Measurements from ENCODE around the gene PSIP1. TPM values are rescaled to one million over a fixed set of nuclear protein-coding genes. Genes with fewer than 3 reads are reported as not detected.
A peak's percentile ranks its signal among the peaks of the same experiment; 100 is the strongest.

The PSIP1 gene
- total RNA-seq = 42.0 TPM
- 100 to 1,000 TPM in 2 of 8 donors, 10 to 100 TPM in 6; 63.8 to 116 (median 81.3) TPM for polyA plus RNA-seq (ENCODE audit: insufficient read depth in 1 of 8, insufficient read length in 8 of 8, low replicate concordance in 1 of 8)
- long read RNA-seq, donor 1, partial matches to known transcripts = 0 of 3 reads
- long read RNA-seq, donor 1, other reads (novel, unspliced or antisense) = 0 of 3 reads
- long read RNA-seq, donor 2 = 0 reads
- long read RNA-seq, donor 3, partial matches to known transcripts = 0 of 5 reads
- long read RNA-seq, donor 3, other reads (novel, unspliced or antisense) = 0 of 5 reads
- long read RNA-seq, donor 4, partial matches to known transcripts = 0 of 1 reads
- long read RNA-seq, donor 4, other reads (novel, unspliced or antisense) = 0 of 1 reads
- long read RNA-seq, donor 5, transcript PSIP1-204 (16 exons, 3,364 nt) = major isoform, 8 of 30 reads
- long read RNA-seq, donor 5, partial matches to known transcripts = 19 of 30 reads
- long read RNA-seq, donor 5, other reads (novel, unspliced or antisense) = 0 of 30 reads
- long read RNA-seq, donor 6, transcript PSIP1-204 (16 exons, 3,364 nt) = major isoform, 6 of 24 reads
- long read RNA-seq, donor 6, partial matches to known transcripts = 17 of 24 reads
- long read RNA-seq, donor 6, other reads (novel, unspliced or antisense) = 0 of 24 reads
- long read RNA-seq, donor 7, partial matches to known transcripts = 11 of 17 reads
- long read RNA-seq, donor 7, other reads (novel, unspliced or antisense) = 0 of 17 reads
- long read RNA-seq, donor 8, partial matches to known transcripts = 0 of 2 reads
- long read RNA-seq, donor 8, other reads (novel, unspliced or antisense) = 0 of 2 reads
- long read RNA-seq, donor 9, partial matches to known transcripts = 0 of 3 reads
- long read RNA-seq, donor 9, other reads (novel, unspliced or antisense) = 0 of 3 reads
- long read RNA-seq, donor 10, partial matches to known transcripts = 22 of 31 reads
- long read RNA-seq, donor 10, other reads (novel, unspliced or antisense) = 0 of 31 reads
- long read RNA-seq, donor 11, partial matches to known transcripts = 0 of 3 reads
- long read RNA-seq, donor 11, other reads (novel, unspliced or antisense) = 0 of 3 reads

DNA sequence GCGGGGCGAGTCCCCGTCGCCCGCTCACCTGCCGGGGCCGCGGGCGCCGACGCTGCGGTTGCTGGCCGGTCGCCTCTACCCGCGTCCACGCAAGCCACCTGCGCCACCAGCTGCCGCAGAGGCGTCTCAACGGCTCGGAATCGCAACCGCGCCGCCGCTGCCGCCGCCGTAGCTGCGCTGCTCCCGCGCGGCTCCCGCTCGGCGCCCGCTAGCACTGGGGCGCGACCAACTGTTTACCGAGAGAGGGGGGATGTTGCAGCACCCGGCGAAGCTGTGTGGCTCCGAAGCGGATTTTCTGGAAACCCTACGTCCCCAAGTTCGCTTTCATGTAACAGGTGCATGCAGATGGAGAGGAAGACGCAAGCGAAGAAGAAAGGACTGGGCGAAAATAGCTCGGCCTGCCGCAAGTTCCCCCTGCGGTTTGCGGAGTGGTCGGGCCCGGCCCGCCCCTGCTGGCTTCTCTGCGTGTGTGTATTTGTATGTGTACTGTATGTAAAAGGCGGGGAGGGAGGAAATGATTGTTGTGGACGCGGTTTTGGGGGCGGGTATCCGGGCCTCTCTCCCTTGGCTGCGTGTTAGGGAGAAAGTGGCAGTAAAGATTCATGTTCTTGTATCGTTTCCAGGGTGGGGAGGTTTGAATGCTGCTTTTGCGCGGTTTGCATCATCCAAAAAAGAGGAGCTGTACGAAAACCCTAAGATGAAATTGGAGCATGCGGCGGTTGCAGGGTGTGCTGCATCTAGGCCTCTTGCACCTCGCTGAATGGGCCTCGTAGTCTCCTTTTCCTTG is at the start of gene PSIP1:
TSS of gene PSIP1 (minus strand) at position 182 of the 787 bp plus-strand sequence. CDS start 782 bp downstream, outside the sequence.
- DNase-seq = peak; percentile 94
- H3K27me3 ChIP-seq (ENCODE audit: control insufficient read depth, insufficient read depth, low read length) = no peaks in the 10 kb centered on the region
- peak within 1 kb of the TSS; percentile 90 for H3K27ac ChIP-seq (ENCODE audit: low read length)
- no peaks in the 10 kb centered on the region for H3K4me1 ChIP-seq (ENCODE audit: control insufficient read depth, insufficient read depth, low read length)
- H3K9me3 ChIP-seq (replicated peaks; ENCODE audit: control insufficient read depth, low read depth, low read length) = no peaks in the 10 kb centered on the region
- H3K36me3 ChIP-seq (ENCODE audit: control insufficient read depth, insufficient read depth, low read length) = peaks cover 7% of the 10 kb centered on the region
- WGBS (ENCODE audit: insufficient coverage) = under 1% methylated on average over 66 of the region's 72 CpGs
- H3K4me3 ChIP-seq (ENCODE audit: low read length) = peak within 1 kb of the TSS; percentile 84

DNA sequence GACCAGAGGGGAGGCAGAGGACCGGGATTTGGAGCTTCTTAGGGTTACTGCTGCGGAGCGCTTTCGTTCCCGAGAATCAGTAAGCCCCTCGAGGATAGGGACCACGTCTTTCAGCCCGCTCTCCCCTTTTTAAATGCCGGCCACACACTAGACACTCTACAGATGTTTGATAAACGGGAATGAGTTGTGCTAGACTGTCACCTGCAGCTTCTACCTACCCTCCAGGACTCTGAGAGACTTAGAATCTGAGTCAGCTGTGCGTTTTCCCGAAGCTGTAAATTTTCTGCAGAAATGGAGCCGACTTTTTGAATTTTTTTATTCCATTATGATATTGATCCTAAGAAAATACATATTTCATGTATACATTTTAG is 42.7 kb upstream of the PSIP1 start:
- no peaks in the 10 kb centered on the region for H3K36me3 ChIP-seq (ENCODE audit: control insufficient read depth, insufficient read depth, low read length)
- peak overlapping the region; percentile 97 for H3K27ac ChIP-seq (ENCODE audit: low read length)
- H3K4me1 ChIP-seq (ENCODE audit: control insufficient read depth, insufficient read depth, low read length) = peaks cover 4% of the 10 kb centered on the region
- DNase-seq = no peak
- H3K4me3 ChIP-seq (ENCODE audit: low read length) = peak overlapping the region; percentile 95
- no peaks in the 10 kb centered on the region for H3K9me3 ChIP-seq (replicated peaks; ENCODE audit: control insufficient read depth, low read depth, low read length)
- no CpG with 5 or more reads among the region's 13 CpGs for WGBS (ENCODE audit: insufficient coverage)
- peaks cover 2% of the 10 kb centered on the region for H3K27me3 ChIP-seq (ENCODE audit: control insufficient read depth, insufficient read depth, low read length)

DNA sequence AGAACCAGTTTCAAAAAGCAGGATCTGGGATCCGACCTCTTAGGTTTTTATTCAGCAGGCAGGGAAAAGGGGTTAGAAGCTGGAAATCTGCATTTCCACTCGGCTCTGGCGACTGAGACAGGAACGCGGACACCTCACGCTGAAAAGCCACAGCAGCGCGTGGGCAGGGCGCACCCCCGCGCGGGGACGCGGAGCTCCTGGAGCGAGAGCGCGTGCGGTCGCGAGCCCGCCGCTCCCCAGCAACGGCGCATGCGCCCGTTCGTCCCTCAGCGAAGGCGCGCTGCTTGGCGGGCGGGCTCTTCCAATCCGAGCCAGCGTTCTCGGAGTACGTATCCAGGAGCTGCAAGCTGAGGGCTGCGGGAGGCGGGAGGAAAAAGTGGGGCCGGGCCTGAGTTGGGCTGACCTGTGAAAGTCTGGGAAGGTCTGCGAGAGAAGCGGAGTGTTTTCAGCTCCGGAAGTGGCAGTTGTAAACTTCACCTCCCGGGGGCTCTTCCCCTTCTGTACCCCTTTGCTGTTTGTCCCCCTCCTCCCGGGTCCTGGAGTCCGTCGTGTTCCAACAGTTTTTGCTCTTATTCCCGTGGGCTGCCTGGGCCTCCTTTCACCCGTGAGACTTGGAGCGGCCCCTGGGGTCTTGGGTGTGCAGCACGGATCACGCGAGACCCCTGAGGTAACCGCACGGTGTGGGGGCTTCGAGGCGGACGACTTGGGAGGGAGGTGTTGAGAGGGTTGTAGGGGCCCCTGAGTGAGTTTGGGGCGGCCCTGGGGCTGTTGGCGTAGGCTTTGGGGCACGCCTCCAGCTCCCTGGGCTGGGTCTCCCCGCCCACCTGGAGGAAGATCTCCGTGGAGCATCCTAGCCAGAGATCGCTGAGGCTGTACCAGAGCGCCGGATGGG is 42.1 kb upstream of the PSIP1 start, which contains the start of gene CCDC171:
TSS of gene CCDC171 (plus strand) at position 408 of the 892 bp plus-strand sequence. CDS start 11,046 bp downstream, outside the sequence.
- H3K27ac ChIP-seq (ENCODE audit: low read length) = peak within 1 kb of the TSS; percentile 97
- no peaks in the 10 kb centered on the region for H3K9me3 ChIP-seq (replicated peaks; ENCODE audit: control insufficient read depth, low read depth, low read length)
- peaks cover 4% of the 10 kb centered on the region for H3K4me1 ChIP-seq (ENCODE audit: control insufficient read depth, insufficient read depth, low read length)
- WGBS (ENCODE audit: insufficient coverage) = under 1% methylated on average over 61 of the region's 65 CpGs
- peak within 1 kb of the TSS; percentile 95 for H3K4me3 ChIP-seq (ENCODE audit: low read length)
- DNase-seq = peak; percentile 99
- no peaks in the 10 kb centered on the region for H3K36me3 ChIP-seq (ENCODE audit: control insufficient read depth, insufficient read depth, low read length)
- peaks cover 2% of the 10 kb centered on the region for H3K27me3 ChIP-seq (ENCODE audit: control insufficient read depth, insufficient read depth, low read length)

DNA sequence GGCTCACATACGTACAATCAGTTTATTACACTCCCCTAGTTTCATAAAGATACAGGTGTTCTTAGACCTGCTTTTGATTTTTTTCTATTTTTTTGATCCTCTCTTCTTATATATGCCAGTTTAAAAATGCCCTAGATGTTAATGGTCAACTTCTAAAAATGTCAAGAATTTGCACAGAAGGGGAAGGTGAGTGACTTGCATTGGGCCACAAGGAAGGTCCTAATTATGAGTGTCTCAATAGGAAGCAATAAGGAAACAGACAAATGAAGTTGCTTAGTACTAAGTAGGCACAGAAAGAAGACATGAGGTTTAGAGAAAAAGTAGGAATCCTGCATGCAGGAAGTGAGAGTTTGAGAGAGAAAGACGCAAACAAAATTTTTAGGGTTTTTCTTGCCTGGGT is 38.8 kb upstream of the PSIP1 start:
- Histone ChIP-seq H3K36me3 (ENCODE audit: control insufficient read depth, insufficient read depth, low read length) (no peaks in the 10 kb centered on the region), H3K4me3 (ENCODE audit: low read length) (no peak overlapping the region), H3K4me1 (ENCODE audit: control insufficient read depth, insufficient read depth, low read length) (peaks cover 4% of the 10 kb centered on the region), H3K9me3 (replicated peaks; ENCODE audit: control insufficient read depth, low read depth, low read length) (no peaks in the 10 kb centered on the region), H3K27me3 (ENCODE audit: control insufficient read depth, insufficient read depth, low read length) (peaks cover 2% of the 10 kb centered on the region), H3K27ac (ENCODE audit: low read length) (no peak overlapping the region)
- no peak for DNase-seq
- no CpG with 5 or more reads among the region's 2 CpGs for WGBS (ENCODE audit: insufficient coverage)

DNA sequence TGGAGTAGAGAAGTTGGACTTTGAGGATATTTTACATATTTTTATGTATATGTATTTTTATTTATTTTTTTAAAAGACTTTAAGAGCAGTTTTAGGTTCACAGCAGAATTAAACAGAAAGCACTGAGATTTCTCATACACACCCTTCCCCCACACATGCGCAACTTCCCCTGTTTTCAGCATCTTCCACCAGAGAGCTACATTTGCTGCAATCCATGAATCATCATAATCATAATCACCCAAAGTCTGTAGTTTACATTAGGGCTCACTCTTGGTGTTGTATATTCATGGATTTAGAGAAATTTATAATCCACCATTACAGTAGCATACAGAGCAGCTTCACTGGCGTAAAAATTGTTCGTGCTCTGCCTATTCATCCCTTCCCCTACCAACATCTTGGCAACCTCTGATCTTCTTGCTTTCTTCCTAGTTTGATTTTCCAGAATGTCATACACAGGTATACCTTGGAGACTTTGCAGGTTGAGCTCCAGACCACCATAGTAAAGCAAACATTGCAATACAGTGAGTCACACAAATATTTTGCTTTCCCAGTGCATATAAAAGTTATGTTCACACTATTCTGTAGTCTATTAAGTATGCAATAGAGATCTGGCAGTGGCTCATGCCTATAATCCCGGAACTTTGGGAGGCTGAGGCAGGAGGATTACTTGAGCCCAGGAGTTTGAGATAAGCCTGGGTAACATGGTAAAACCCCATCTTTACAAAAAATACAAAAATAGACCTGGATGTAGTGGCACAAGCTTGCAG is 32.5 kb upstream of the PSIP1 start:
- Histone ChIP-seq H3K4me3 (ENCODE audit: low read length) (no peak overlapping the region), H3K9me3 (replicated peaks; ENCODE audit: control insufficient read depth, low read depth, low read length) (no peaks in the 10 kb centered on the region), H3K27me3 (ENCODE audit: control insufficient read depth, insufficient read depth, low read length) (no peaks in the 10 kb centered on the region), H3K4me1 (ENCODE audit: control insufficient read depth, insufficient read depth, low read length) (no peaks in the 10 kb centered on the region), H3K27ac (ENCODE audit: low read length) (no peak overlapping the region), H3K36me3 (ENCODE audit: control insufficient read depth, insufficient read depth, low read length) (no peaks in the 10 kb centered on the region)
- DNase-seq = no peak
- 64% methylated on average over 3 of the region's 4 CpGs for WGBS (ENCODE audit: insufficient coverage)

DNA sequence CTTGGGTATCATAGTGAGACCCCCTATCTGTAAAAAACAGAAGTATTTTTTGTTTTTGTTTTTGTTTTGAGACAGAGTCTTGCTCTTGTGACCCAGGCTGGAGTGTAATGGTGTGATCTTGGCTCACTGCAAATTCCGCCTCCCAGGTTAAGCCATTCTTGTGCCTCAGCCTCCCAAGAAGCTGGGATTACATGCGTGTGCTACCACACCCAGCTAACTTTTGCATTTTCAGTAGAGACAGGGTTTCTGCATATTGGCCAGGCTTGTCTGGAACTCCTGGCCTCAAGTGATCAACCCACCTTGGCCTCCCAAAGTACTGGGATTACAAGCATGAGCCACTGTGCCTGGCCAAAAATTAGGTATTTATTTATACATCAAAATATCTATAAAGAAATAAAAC is 31.9 kb upstream of the PSIP1 start:
- H3K27me3 ChIP-seq (ENCODE audit: control insufficient read depth, insufficient read depth, low read length) = no peaks in the 10 kb centered on the region
- H3K36me3 ChIP-seq (ENCODE audit: control insufficient read depth, insufficient read depth, low read length) = no peaks in the 10 kb centered on the region
- no peak overlapping the region for H3K27ac ChIP-seq (ENCODE audit: low read length)
- 90% methylated on average over 2 of the region's 2 CpGs for WGBS (ENCODE audit: insufficient coverage)
- H3K4me1 ChIP-seq (ENCODE audit: control insufficient read depth, insufficient read depth, low read length) = no peaks in the 10 kb centered on the region
- H3K9me3 ChIP-seq (replicated peaks; ENCODE audit: control insufficient read depth, low read depth, low read length) = no peaks in the 10 kb centered on the region
- no peak overlapping the region for H3K4me3 ChIP-seq (ENCODE audit: low read length)
- DNase-seq = no peak

DNA sequence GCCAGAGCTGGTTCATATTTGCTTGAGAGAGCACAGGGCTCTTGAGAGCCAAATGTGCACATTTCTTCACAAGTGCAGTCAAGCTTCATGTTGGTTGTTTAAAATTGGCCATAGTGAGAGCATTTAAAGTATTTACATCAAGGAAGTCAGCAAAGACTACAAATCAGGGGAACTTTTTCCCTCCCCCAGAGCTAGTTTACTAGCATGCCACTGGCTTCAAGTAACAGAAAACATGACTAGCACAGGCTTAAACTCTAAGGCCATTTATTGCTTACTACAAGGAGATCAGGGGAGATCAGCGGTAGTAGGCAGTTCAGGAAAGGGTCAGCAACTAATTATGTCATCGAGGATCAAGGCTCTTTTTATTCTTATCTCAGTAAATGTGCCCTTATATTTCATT is 31.1 kb upstream of the PSIP1 start:
- Histone ChIP-seq H3K27ac (ENCODE audit: low read length) (no peak overlapping the region), H3K4me1 (ENCODE audit: control insufficient read depth, insufficient read depth, low read length) (no peaks in the 10 kb centered on the region), H3K36me3 (ENCODE audit: control insufficient read depth, insufficient read depth, low read length) (no peaks in the 10 kb centered on the region), H3K4me3 (ENCODE audit: low read length) (no peak overlapping the region), H3K9me3 (replicated peaks; ENCODE audit: control insufficient read depth, low read depth, low read length) (no peaks in the 10 kb centered on the region), H3K27me3 (ENCODE audit: control insufficient read depth, insufficient read depth, low read length) (no peaks in the 10 kb centered on the region)
- no CpG with 5 or more reads among the region's 2 CpGs for WGBS (ENCODE audit: insufficient coverage)
- DNase-seq = no peak

DNA sequence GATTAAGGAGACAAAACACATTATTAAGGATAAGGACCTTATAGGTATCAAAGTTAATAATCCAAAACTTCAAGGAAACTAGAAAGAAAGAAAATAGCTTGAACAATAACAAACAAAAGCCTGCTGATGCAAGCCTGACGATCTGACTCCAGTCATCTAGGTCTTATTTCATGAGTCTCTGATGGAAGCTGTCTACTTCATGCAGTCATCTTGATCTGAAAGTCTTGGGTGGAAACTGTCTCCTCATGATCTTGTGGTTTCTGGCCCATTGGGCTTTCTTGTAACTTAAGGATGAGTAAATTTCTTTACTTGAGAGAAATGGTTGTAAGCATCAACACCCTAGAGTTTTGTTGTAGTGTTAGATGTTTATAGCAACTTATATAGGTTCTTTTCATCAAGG is 20.6 kb upstream of the PSIP1 start:
- Histone ChIP-seq H3K4me3 (ENCODE audit: low read length) (no peak overlapping the region), H3K4me1 (ENCODE audit: control insufficient read depth, insufficient read depth, low read length) (no peaks in the 10 kb centered on the region), H3K27ac (ENCODE audit: low read length) (no peak overlapping the region), H3K27me3 (ENCODE audit: control insufficient read depth, insufficient read depth, low read length) (no peaks in the 10 kb centered on the region), H3K9me3 (replicated peaks; ENCODE audit: control insufficient read depth, low read depth, low read length) (no peaks in the 10 kb centered on the region), H3K36me3 (ENCODE audit: control insufficient read depth, insufficient read depth, low read length) (no peaks in the 10 kb centered on the region)
- WGBS (ENCODE audit: insufficient coverage) = 50% methylated on average over 1 of the region's 1 CpG
- no peak for DNase-seq

Measured in muscle of leg (tissue), 16 donors.